ENCODE results near the gene FUZ.

The FUZ gene

GRCh38 chr19:49847731-49848696, 34.9 kb upstream of the FUZ start:
- TF ChIP-seq FOXP2 (optimal IDR thresholded peaks at IDR 0.05; ENCODE audit: borderline replicate concordance, extremely low read depth, extremely low read length, insufficient read depth): no peak
- no peak for TF ChIP-seq REST (IDR thresholded peaks at IDR 0.05; ENCODE audit: insufficient read depth in 1 of 2, low read depth in 2 of 2, low read length in 2 of 2)
- no peak for TF ChIP-seq TAF1 (IDR thresholded peaks at IDR 0.05; ENCODE audit: borderline replicate concordance, insufficient read depth, low read length)
- no peak for TF ChIP-seq POLR2AphosphoS5 (IDR thresholded peaks at IDR 0.05; ENCODE audit: low read depth, low read length)
- no peak for TF ChIP-seq SIN3A (IDR thresholded peaks at IDR 0.05; ENCODE audit: borderline replicate concordance, insufficient read depth, low read length)

GRCh38 chr19:49846408-49846807, 33.3 kb upstream of the FUZ start:
- TF ChIP-seq SIN3A (IDR thresholded peaks at IDR 0.05; ENCODE audit: borderline replicate concordance, insufficient read depth, low read length) (no peak), FOXP2 (optimal IDR thresholded peaks at IDR 0.05; ENCODE audit: borderline replicate concordance, extremely low read depth, extremely low read length, insufficient read depth) (no peak), POLR2AphosphoS5 (IDR thresholded peaks at IDR 0.05; ENCODE audit: low read depth, low read length) (no peak)

- TF ChIP-seq TAF1 (IDR thresholded peaks at IDR 0.05; ENCODE audit: borderline replicate concordance, insufficient read depth, low read length) (no peak), POLR2AphosphoS5 (IDR thresholded peaks at IDR 0.05; ENCODE audit: low read depth, low read length) (no peak), REST (IDR thresholded peaks at IDR 0.05; ENCODE audit: insufficient read depth in 1 of 2, low read depth in 2 of 2, low read length in 2 of 2) (no peak)
Observed at GRCh38 chr19:49845414-49845813, 32.3 kb upstream of the FUZ start.

GRCh38 chr19:49844138-49845095, 31.3 kb upstream of the FUZ start:
- no peak for TF ChIP-seq SIN3A (IDR thresholded peaks at IDR 0.05; ENCODE audit: borderline replicate concordance, insufficient read depth, low read length)
- no peak for TF ChIP-seq TAF1 (IDR thresholded peaks at IDR 0.05; ENCODE audit: borderline replicate concordance, insufficient read depth, low read length)
- TF ChIP-seq REST (IDR thresholded peaks at IDR 0.05; ENCODE audit: insufficient read depth in 1 of 2, low read depth in 2 of 2, low read length in 2 of 2): no peak
- no peak for TF ChIP-seq POLR2AphosphoS5 (IDR thresholded peaks at IDR 0.05; ENCODE audit: low read depth, low read length)
- no peak for TF ChIP-seq FOXP2 (optimal IDR thresholded peaks at IDR 0.05; ENCODE audit: borderline replicate concordance, extremely low read depth, extremely low read length, insufficient read depth)

GRCh38 chr19:49843265-49843664, 30.2 kb upstream of the FUZ start:
- no peak for TF ChIP-seq TAF1 (IDR thresholded peaks at IDR 0.05; ENCODE audit: borderline replicate concordance, insufficient read depth, low read length)
- no peak for TF ChIP-seq FOXP2 (optimal IDR thresholded peaks at IDR 0.05; ENCODE audit: borderline replicate concordance, extremely low read depth, extremely low read length, insufficient read depth)
- no peak for TF ChIP-seq SIN3A (IDR thresholded peaks at IDR 0.05; ENCODE audit: borderline replicate concordance, insufficient read depth, low read length)
- TF ChIP-seq REST (IDR thresholded peaks at IDR 0.05; ENCODE audit: insufficient read depth in 1 of 2, low read depth in 2 of 2, low read length in 2 of 2): no peak
- TF ChIP-seq POLR2AphosphoS5 (IDR thresholded peaks at IDR 0.05; ENCODE audit: low read depth, low read length): no peak
